Putamen (tissue), 1 donor: Measurements from ENCODE around the gene ZNF775.

Source experiments
- DNase-seq: peaks from one replicate; pipeline ENCODE4 v3.0.0-alpha.2; 2016; ENCODE audit warnings: low spot score

Gene ZNF775

GRCh38 chr7:150441524-150441923 is 62.4 kb downstream of the ZNF775 start:
- no peak for DNase-seq

GRCh38 chr7:150442811-150443210 is 63.7 kb downstream of the ZNF775 start:
- no peak for DNase-seq

- no peak for DNase-seq
Measured at GRCh38 chr7:150443793-150444540, 64.8 kb downstream of the ZNF775 start.

- DNase-seq, result no peak
Measured at GRCh38 chr7:150444674-150445365, 65.7 kb downstream of the ZNF775 start.

GRCh38 chr7:150446288-150446938 is 67.3 kb downstream of the ZNF775 start:
- DNase-seq, result no peak
